Activated CD8-positive, alpha-beta T cell treated with anti-CD3 and anti-CD28 coated beads for 36 hours (primary cell): ENCODE measurements around the gene HSBP1. TPM values are rescaled to one million over a fixed set of nuclear protein-coding genes. Genes with fewer than 3 reads are reported as not detected.

Experiments used
- ATAC-seq: fragments of 200-7000 bp; cut with Tn5 transposase; one replicate; pipeline ENCODE4 v1.10.0; 2021; ENCODE audit warnings: mild to moderate bottlenecking, moderate library complexity
- CTCF ChIA-PET: fragments of 350-600 bp; sonication (Branson Sonifier 250); formaldehyde crosslinking; loops from one replicate; lab custom pipeline; 2021; ENCODE audit warnings: antibody characterized with exemption; lab: Charles Lee
- POLR2A ChIA-PET: fragments of 350-600 bp; sonication (Branson Sonifier 250); formaldehyde crosslinking; loops from one replicate; lab custom pipeline; 2021; ENCODE audit warnings: antibody characterized with exemption; lab: Charles Lee
- DNase-seq: peaks from one replicate; pipeline ENCODE4 v3.0.0-alpha.2; 2020
- H3K27ac Mint-ChIP-seq: one replicate; pipeline ENCODE4 v1.8.0; 2021; ENCODE audit warnings: mild to moderate bottlenecking, mixed read lengths
- H3K27me3 Mint-ChIP-seq: one replicate; pipeline ENCODE4 v1.8.0; 2021; ENCODE audit warnings: mixed read lengths
- H3K36me3 Mint-ChIP-seq: one replicate; pipeline ENCODE4 v1.8.0; 2021; ENCODE audit warnings: low read depth, mixed read lengths
- H3K4me1 Mint-ChIP-seq: one replicate; pipeline ENCODE4 v1.8.0; 2021; ENCODE audit warnings: low read depth, mixed read lengths
- H3K4me3 Mint-ChIP-seq: one replicate; pipeline ENCODE4 v1.8.0; 2021; ENCODE audit warnings: mild to moderate bottlenecking, moderate library complexity, mixed read lengths
- H3K9me3 Mint-ChIP-seq: one replicate; pipeline ENCODE4 v1.8.0; 2021; ENCODE audit warnings: mixed read lengths
- CTCF ChIP-seq: fragments of 200-600 bp; IDR thresholded peaks from one replicate; pipeline ENCODE4 v1.8.0; 2022; ENCODE audit warnings: antibody characterized with exemption, mild to moderate bottlenecking
- intact Hi-C: fragments of 100-400 bp; cut with micrococcal nuclease; formaldehyde crosslinking; loops from one replicate; pipeline ENCODE4 v1.10.0; 2022
- total RNA-seq, 2 experiments: library from RNA; stranded (reverse); gene quantifications; one replicate each; pipeline ENCODE4 v1.2.3, GENCODE V29; 2021

The HSBP1 gene
- total RNA-seq, 2 experiments from 2014 or later: 68.2 to 71.8 TPM

- no peaks in the 10 kb centered on the region for H3K4me1 Mint-ChIP-seq
- no peak overlapping the region for H3K4me3 Mint-ChIP-seq
- DNase-seq (no peak), ATAC-seq (no peak)
- H3K27me3 Mint-ChIP-seq: no peaks in the 10 kb centered on the region
- CTCF ChIA-PET: interaction anchor here (1.6 kb wide), 1 partner anchor 22 kb away, joined by 4 read pairs; no protein-coding TSS in a partner anchor
- H3K27ac Mint-ChIP-seq: no peak overlapping the region
- POLR2A ChIA-PET: no interaction called here
- intact Hi-C loops: no loop called here
- TF ChIP-seq CTCF: no peak
- no peaks in the 10 kb centered on the region for H3K9me3 Mint-ChIP-seq
- H3K36me3 Mint-ChIP-seq: no peaks in the 10 kb centered on the region
Measured at GRCh38 chr16:83847371-83848225, 39.8 kb downstream of the HSBP1 start.

- ChIA-PET CTCF (no interaction called here), POLR2A (no interaction called here)
- no peaks in the 10 kb centered on the region for H3K4me1 Mint-ChIP-seq
- H3K36me3 Mint-ChIP-seq: no peaks in the 10 kb centered on the region
- peaks cover 1% of the 10 kb centered on the region for H3K27me3 Mint-ChIP-seq
- no peak overlapping the region for H3K4me3 Mint-ChIP-seq
- no peak for ATAC-seq
- no peak for TF ChIP-seq CTCF
- H3K9me3 Mint-ChIP-seq: no peaks in the 10 kb centered on the region
- no peak overlapping the region for H3K27ac Mint-ChIP-seq
- no peak for DNase-seq
- intact Hi-C loops: no loop called here
Measured at GRCh38 chr16:83849421-83849820, 41.6 kb downstream of the HSBP1 start.

GRCh38 chr16:83850947-83851346 is 43.2 kb downstream of the HSBP1 start:
- Mint-ChIP-seq H3K4me1 (no peaks in the 10 kb centered on the region), H3K27ac (no peak overlapping the region), H3K9me3 (no peaks in the 10 kb centered on the region), H3K27me3 (peaks cover 1% of the 10 kb centered on the region), H3K36me3 (no peaks in the 10 kb centered on the region), H3K4me3 (no peak overlapping the region)
- intact Hi-C loops: no loop called here
- TF ChIP-seq CTCF: no peak
- ChIA-PET POLR2A (no interaction called here), CTCF (no interaction called here)
- no peak for DNase-seq
- ATAC-seq: no peak

GRCh38 chr16:83851473-83851872 is 43.7 kb downstream of the HSBP1 start:
- intact Hi-C loops: no loop called here
- no peak overlapping the region for H3K4me3 Mint-ChIP-seq
- DNase-seq (no peak), ATAC-seq (no peak)
- H3K27me3 Mint-ChIP-seq: peaks cover 1% of the 10 kb centered on the region
- H3K9me3 Mint-ChIP-seq: no peaks in the 10 kb centered on the region
- no peak for TF ChIP-seq CTCF
- no peak overlapping the region for H3K27ac Mint-ChIP-seq
- POLR2A ChIA-PET: no interaction called here
- no peaks in the 10 kb centered on the region for H3K4me1 Mint-ChIP-seq
- H3K36me3 Mint-ChIP-seq: no peaks in the 10 kb centered on the region
- CTCF ChIA-PET: no interaction called here

GRCh38 chr16:83852774-83853173 is 45.0 kb downstream of the HSBP1 start:
- no peak for TF ChIP-seq CTCF
- ChIA-PET CTCF (no interaction called here), POLR2A (no interaction called here)
- no peaks in the 10 kb centered on the region for H3K36me3 Mint-ChIP-seq
- ATAC-seq (no peak), DNase-seq (no peak)
- no peaks in the 10 kb centered on the region for H3K9me3 Mint-ChIP-seq
- H3K27ac Mint-ChIP-seq: no peak overlapping the region
- H3K4me3 Mint-ChIP-seq: no peak overlapping the region
- no peaks in the 10 kb centered on the region for H3K4me1 Mint-ChIP-seq
- intact Hi-C loops: no loop called here
- H3K27me3 Mint-ChIP-seq: peaks cover 2% of the 10 kb centered on the region
